ENCODE data around the gene SIRPA.

- TF ChIP-seq CTCF (IDR thresholded peaks at IDR 0.05; ENCODE audit: low read depth, low read length, poor library complexity, severe bottlenecking) (no peak), EZH2phosphoT487 (IDR thresholded peaks at IDR 0.05; ENCODE audit: borderline replicate concordance, low read length) (no peak)
These were observed 23.3 kb upstream of the SIRPA start for GRCh38 chr20:1871807-1872458.
